MM.1S (cell line): ENCODE results near the gene COL27A1.
A peak's percentile ranks its signal among the peaks of the same experiment; 100 is the strongest.

Experiments used
- DNase-seq: peaks from one replicate; pipeline ENCODE4 v3.0.0-alpha.2; 2015
- H2AFZ ChIP-seq: fragments of 300-600 bp; sonication (generic); 2 replicates; pipeline ENCODE4 v1.6.0; 2016; ENCODE audit warnings: antibody characterized with exemption, low read length
- H3F3A ChIP-seq: fragments of 300-600 bp; sonication (generic); 2 replicates; pipeline ENCODE4 v1.6.1; 2016; ENCODE audit warnings: mild to moderate bottlenecking, antibody characterized with exemption, low read length, moderate library complexity, mixed read lengths; ENCODE audit not compliant: insufficient read depth
- H3K27ac ChIP-seq: fragments of 300-600 bp; sonication (generic); 2 replicates; pipeline ENCODE4 v1.5.1; 2016; ENCODE audit warnings: mild to moderate bottlenecking, low read length
- H3K27me3 ChIP-seq: fragments of 300-600 bp; sonication (generic); replicated peaks from 2 replicates; pipeline ENCODE4 v1.6.0; 2016; ENCODE audit warnings: low read length; ENCODE audit not compliant: insufficient read depth
- H3K36me3 ChIP-seq: fragments of 300-600 bp; sonication (generic); replicated peaks from 2 replicates; pipeline ENCODE4 v1.6.1; 2016; ENCODE audit warnings: mild to moderate bottlenecking, low read length, mixed read lengths; ENCODE audit not compliant: insufficient read depth
- H3K4me1 ChIP-seq: fragments of 300-600 bp; sonication (generic); 2 replicates; pipeline ENCODE4 v1.6.1; 2016; ENCODE audit warnings: low read length, mixed read lengths
- H3K4me2 ChIP-seq: fragments of 300-600 bp; sonication (generic); 2 replicates; pipeline ENCODE4 v1.6.0; 2016; ENCODE audit warnings: low read depth, low read length
- H3K4me3 ChIP-seq: fragments of 300-600 bp; sonication (generic); 2 replicates; pipeline ENCODE4 v1.5.1; 2016; ENCODE audit warnings: low read length, mixed read lengths
- H3K79me2 ChIP-seq: fragments of 300-600 bp; sonication (generic); 2 replicates; pipeline ENCODE4 v1.6.1; 2016; ENCODE audit warnings: mixed run types, low read length, mixed read lengths
- H3K9ac ChIP-seq: fragments of 300-600 bp; sonication (generic); 2 replicates; pipeline ENCODE4 v1.6.1; 2016; ENCODE audit warnings: low read length, mixed read lengths
- H3K9me2 ChIP-seq: fragments of 300-600 bp; sonication (generic); replicated peaks from 2 replicates; pipeline ENCODE4 v1.6.1; 2016; ENCODE audit warnings: mild to moderate bottlenecking, low read length, mixed read lengths; ENCODE audit not compliant: insufficient read depth
- H3K9me3 ChIP-seq: fragments of 300-600 bp; sonication (generic); replicated peaks from 2 replicates; pipeline ENCODE4 v1.6.1; 2016; ENCODE audit warnings: mild to moderate bottlenecking, low read length, mixed read lengths; ENCODE audit not compliant: insufficient read depth
- H4K20me1 ChIP-seq: fragments of 300-600 bp; sonication (generic); 2 replicates; pipeline ENCODE4 v1.6.1; 2016; ENCODE audit warnings: mild to moderate bottlenecking, low read length, moderate library complexity, mixed read lengths; ENCODE audit not compliant: insufficient read depth
- EZH2 ChIP-seq: fragments of 300-600 bp; sonication (generic); optimal IDR thresholded peaks from 2 replicates; pipeline ENCODE3; 2017; ENCODE audit warnings: low read depth, mild to moderate bottlenecking, antibody characterized with exemption, low read length, mixed read lengths
- EZH2phosphoT487 ChIP-seq: fragments of 300-600 bp; sonication (generic); IDR thresholded peaks from 2 replicates; pipeline ENCODE4 v1.6.1; 2018; ENCODE audit warnings: antibody characterized with exemption, low read length
- TF ChIP-seq, protein P1 (sequence below): fragments of 300-600 bp; sonication (generic); IDR thresholded peaks from 2 replicates; pipeline ENCODE4 v1.5.1; 2016; ENCODE audit warnings: antibody characterized with exemption, low read length, mixed read lengths

Gene COL27A1

DNA sequence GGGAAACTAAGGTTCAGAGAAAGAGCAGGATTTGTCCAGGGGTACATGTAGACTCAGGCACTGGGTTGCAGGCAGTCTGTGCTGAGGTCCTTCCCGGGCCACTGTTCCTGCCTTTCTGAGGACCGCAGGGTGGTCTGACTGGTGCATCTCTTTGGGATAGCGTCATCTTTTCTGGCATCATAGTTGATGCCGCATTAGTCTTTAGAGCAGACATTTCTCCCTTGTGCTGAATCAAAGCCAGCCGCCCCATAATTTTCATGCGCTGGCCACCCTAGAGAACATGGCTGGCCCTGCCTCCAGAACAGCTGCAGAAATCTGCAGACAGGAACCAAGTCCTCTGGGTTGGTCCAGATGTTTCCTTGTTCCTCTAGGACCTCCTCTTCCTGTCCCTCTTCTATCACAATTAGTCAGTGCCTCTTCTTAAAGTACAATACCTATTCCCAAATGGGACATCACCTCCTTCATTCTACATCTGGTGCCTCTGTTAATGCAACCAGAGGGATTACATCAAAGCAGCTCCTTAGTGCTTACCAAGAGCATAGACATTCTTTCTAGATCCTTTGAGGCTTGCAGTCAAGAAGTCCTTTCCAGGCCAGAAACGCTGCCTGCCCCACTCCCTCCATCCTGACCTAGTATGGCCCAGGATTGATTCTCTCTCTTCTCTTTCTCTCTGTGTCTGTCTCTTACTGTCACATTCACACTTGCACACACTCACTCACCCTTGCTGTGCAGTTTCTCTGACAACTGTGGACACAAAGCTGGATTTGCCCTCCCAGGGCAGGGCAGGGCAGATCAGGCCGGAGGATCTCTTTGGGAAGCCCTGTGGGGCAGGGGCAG, 125.5 kb downstream of the COL27A1 start:
- H3K27ac ChIP-seq: no peak overlapping the region
- no peak overlapping the region for H3K4me2 ChIP-seq

DNA sequence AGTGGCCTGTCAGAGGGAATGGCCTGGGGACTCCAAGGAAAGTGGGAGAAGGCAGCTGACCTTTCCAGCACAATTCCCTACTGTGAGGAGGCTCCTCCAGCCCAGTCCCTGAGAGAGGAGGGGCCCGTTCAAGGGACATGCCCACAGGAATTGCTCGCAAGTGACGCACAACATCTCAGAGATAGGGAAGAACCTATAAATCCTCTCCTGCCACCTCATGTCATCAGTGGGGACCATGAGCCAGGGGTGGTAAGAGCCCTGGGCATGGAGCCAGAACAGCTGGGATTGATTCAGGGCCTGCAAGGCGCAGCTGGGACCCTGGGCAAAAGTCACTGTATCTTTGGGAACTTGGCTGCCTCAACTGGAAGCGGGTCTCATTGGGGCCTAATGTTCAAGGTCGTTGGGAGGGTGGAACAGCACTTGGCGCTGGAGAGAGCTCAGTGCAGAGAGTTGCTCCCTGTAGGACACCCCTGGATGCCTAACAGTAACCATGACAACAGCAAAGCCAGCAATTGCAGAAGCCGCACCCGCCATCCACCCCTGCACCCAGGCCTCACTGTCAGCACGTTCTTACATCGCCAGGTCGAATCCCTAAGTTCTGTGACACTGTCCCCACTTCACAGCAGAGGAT, 126.3 kb downstream of the COL27A1 start:
- no peaks in the 10 kb centered on the region for H3K9me3 ChIP-seq
- peaks cover 14% of the 10 kb centered on the region for H3K4me1 ChIP-seq
- H3K36me3 ChIP-seq: no peaks in the 10 kb centered on the region
- H3K79me2 ChIP-seq: no peaks in the 10 kb centered on the region
- no peak overlapping the region for H2AFZ ChIP-seq
- no peaks in the 10 kb centered on the region for H3K9me2 ChIP-seq
- DNase-seq: no peak
- H3K4me2 ChIP-seq: no peak overlapping the region
- no peak overlapping the region for H3K27ac ChIP-seq
- H3F3A ChIP-seq: no peaks in the 10 kb centered on the region
- no peak overlapping the region for H3K9ac ChIP-seq
- H3K4me3 ChIP-seq: no peak overlapping the region
- H4K20me1 ChIP-seq: no peaks in the 10 kb centered on the region
- TF ChIP-seq EZH2phosphoT487: no peak
- TF ChIP-seq, protein P1, sequence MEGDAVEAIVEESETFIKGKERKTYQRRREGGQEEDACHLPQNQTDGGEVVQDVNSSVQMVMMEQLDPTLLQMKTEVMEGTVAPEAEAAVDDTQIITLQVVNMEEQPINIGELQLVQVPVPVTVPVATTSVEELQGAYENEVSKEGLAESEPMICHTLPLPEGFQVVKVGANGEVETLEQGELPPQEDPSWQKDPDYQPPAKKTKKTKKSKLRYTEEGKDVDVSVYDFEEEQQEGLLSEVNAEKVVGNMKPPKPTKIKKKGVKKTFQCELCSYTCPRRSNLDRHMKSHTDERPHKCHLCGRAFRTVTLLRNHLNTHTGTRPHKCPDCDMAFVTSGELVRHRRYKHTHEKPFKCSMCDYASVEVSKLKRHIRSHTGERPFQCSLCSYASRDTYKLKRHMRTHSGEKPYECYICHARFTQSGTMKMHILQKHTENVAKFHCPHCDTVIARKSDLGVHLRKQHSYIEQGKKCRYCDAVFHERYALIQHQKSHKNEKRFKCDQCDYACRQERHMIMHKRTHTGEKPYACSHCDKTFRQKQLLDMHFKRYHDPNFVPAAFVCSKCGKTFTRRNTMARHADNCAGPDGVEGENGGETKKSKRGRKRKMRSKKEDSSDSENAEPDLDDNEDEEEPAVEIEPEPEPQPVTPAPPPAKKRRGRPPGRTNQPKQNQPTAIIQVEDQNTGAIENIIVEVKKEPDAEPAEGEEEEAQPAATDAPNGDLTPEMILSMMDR: no peak
- no peak for TF ChIP-seq EZH2
- no peaks in the 10 kb centered on the region; the same call in 1 of the 2 replicates for H3K27me3 ChIP-seq

More for the DNA sequence above, 125.5 kb downstream of the COL27A1 start:
- Histone ChIP-seq H3K9ac (no peak overlapping the region), H3K36me3 (no peaks in the 10 kb centered on the region), H3K4me3 (no peak overlapping the region), H2AFZ (no peak overlapping the region), H4K20me1 (no peaks in the 10 kb centered on the region), H3K27me3 (no peaks in the 10 kb centered on the region; the same call in 1 of the 2 replicates), H3F3A (no peaks in the 10 kb centered on the region), H3K4me1 (peaks cover 14% of the 10 kb centered on the region), H3K9me3 (no peaks in the 10 kb centered on the region), H3K9me2 (no peaks in the 10 kb centered on the region), H3K79me2 (no peaks in the 10 kb centered on the region)
- no peak for DNase-seq
- no peak for TF ChIP-seq EZH2phosphoT487

DNA sequence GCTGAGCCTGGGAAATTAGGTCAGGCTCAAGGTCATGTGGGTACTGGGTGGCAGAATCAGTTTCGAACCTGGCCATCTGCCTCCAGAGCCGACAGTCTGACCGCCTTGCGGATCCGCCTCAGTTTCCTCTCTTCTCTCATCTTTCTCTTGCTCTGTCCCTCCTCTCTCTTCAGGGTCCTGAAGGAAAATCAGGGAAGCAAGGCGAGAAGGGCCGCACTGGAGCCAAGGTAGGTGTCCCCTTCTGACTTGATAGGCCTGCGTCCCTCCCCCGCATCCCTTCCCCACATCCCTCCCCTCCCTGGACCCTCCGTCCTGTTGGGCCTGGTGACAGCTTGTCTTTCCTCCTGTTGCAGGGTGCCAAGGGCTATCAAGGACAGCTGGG, 126.8 kb downstream of the COL27A1 start:
- H3K4me2 ChIP-seq: peak overlapping the region; percentile 68; the same call in 1 of the 2 replicates
- no peaks in the 10 kb centered on the region for H3K9me2 ChIP-seq
- DNase-seq: no peak
- H3F3A ChIP-seq: no peaks in the 10 kb centered on the region
- no peaks in the 10 kb centered on the region for H3K27me3 ChIP-seq
- TF ChIP-seq, protein P1: no peak
- TF ChIP-seq EZH2phosphoT487: no peak
- TF ChIP-seq EZH2: no peak
- H3K27ac ChIP-seq: no peak overlapping the region
- no peaks in the 10 kb centered on the region for H4K20me1 ChIP-seq
- H2AFZ ChIP-seq: no peak overlapping the region
- no peaks in the 10 kb centered on the region for H3K9me3 ChIP-seq
- no peak overlapping the region for H3K4me3 ChIP-seq
- no peaks in the 10 kb centered on the region for H3K36me3 ChIP-seq
- no peak overlapping the region for H3K9ac ChIP-seq
- no peaks in the 10 kb centered on the region for H3K79me2 ChIP-seq
- peaks cover 14% of the 10 kb centered on the region for H3K4me1 ChIP-seq
